Liver (tissue), 9 donors: ENCODE measurements around the gene RNF181. TPM values are rescaled to one million over a fixed set of nuclear protein-coding genes. Genes with fewer than 3 reads are reported as not detected.
A peak's percentile ranks its signal among the peaks of the same experiment; 100 is the strongest.

Experiments
- DNase-seq: peaks from one replicate; pipeline ENCODE4 v3.0.0-alpha.2; 2017; ENCODE audit warnings: low spot score
- H3K27ac ChIP-seq, 2 donors: one replicate each; pipeline ENCODE4 v1.7.0; 2013; ENCODE audit warnings: inconsistent platforms in 2 of 2, low read length in 2 of 2, control low read depth in 1 of 2, low read depth in 1 of 2, mild to moderate bottlenecking in 1 of 2
- H3K27me3 ChIP-seq, 4 donors: one replicate each; pipeline versions ENCODE4 v1.6.1 to v1.7.0; 2013; ENCODE audit warnings: low read length in 3 of 4, inconsistent platforms in 1 of 4, mild to moderate bottlenecking in 1 of 4, moderate library complexity in 1 of 4; ENCODE audit not compliant: control insufficient read depth in 4 of 4, insufficient read depth in 4 of 4
- H3K36me3 ChIP-seq, 4 donors: one replicate each; pipeline versions ENCODE4 v1.6.1 to v1.7.0; 2013; ENCODE audit warnings: low read length in 3 of 4, mild to moderate bottlenecking in 3 of 4, low read depth in 1 of 4, moderate library complexity in 1 of 4; ENCODE audit not compliant: control insufficient read depth in 4 of 4, insufficient read depth in 3 of 4
- H3K4me1 ChIP-seq, 4 donors: one replicate each; pipeline versions ENCODE4 v1.6.1 to v1.7.0; 2013; ENCODE audit warnings: low read length in 3 of 4, mild to moderate bottlenecking in 3 of 4, moderate library complexity in 1 of 4; ENCODE audit not compliant: control insufficient read depth in 4 of 4, insufficient read depth in 4 of 4
- H3K4me3 ChIP-seq, 3 donors: one replicate each; pipeline versions ENCODE4 v1.6.1 to v1.7.0; 2013; ENCODE audit warnings: low read length in 3 of 3, control low read depth in 1 of 3, low read depth in 1 of 3, mild to moderate bottlenecking in 1 of 3
- H3K9ac ChIP-seq, 2 donors: one replicate each; pipeline ENCODE4 v1.7.0; 2013; ENCODE audit warnings: low read length in 2 of 2, mild to moderate bottlenecking in 2 of 2, moderate library complexity in 2 of 2, control low read depth in 1 of 2, low read depth in 1 of 2
- H3K9me3 ChIP-seq, 4 donors: one replicate each; pipeline versions ENCODE4 v1.6.1 to v1.7.0; 2013; ENCODE audit warnings: low read length in 3 of 4; ENCODE audit not compliant: control insufficient read depth in 4 of 4
- ATF3 ChIP-seq: IDR thresholded peaks from 2 replicates; pipeline ENCODE4 v1.6.1; 2016; ENCODE audit warnings: antibody characterized with exemption
- CTCF ChIP-seq: fragments of 150-350 bp; IDR thresholded peaks from 2 replicates; pipeline ENCODE4 v1.5.1; 2017; ENCODE audit warnings: improper control_type of control experiment, low read depth, low read length; ENCODE audit not compliant: missing input control
- EGR1 ChIP-seq, 2 donors: IDR thresholded peaks; 2 replicates each; pipeline ENCODE4 v1.6.1; 2016 to 2018; ENCODE audit warnings: antibody characterized with exemption in 2 of 2, low read depth in 2 of 2
- GABPA ChIP-seq, 2 donors: IDR thresholded peaks in 1 of 2; conservative IDR thresholded peaks in 1 of 2; 2 replicates each; pipeline ENCODE4 v1.6.1; 2016; ENCODE audit warnings: antibody characterized with exemption in 2 of 2, mild to moderate bottlenecking in 1 of 2, moderate library complexity in 1 of 2
- HNF4A ChIP-seq, 2 donors: conservative IDR thresholded peaks; 2 replicates each; pipeline ENCODE4 v1.6.1; 2016; ENCODE audit warnings: antibody characterized with exemption in 2 of 2, mild to moderate bottlenecking in 2 of 2
- HNF4G ChIP-seq: IDR thresholded peaks from 2 replicates; pipeline ENCODE4 v1.6.1; 2016; ENCODE audit warnings: antibody characterized with exemption
- JUND ChIP-seq, 2 donors: IDR thresholded peaks; 2 replicates each; pipeline ENCODE4 v1.6.1; 2016; ENCODE audit warnings: antibody characterized with exemption in 2 of 2
- MAX ChIP-seq: IDR thresholded peaks from 2 replicates; pipeline ENCODE4 v1.6.1; 2016; ENCODE audit warnings: antibody characterized with exemption
- RAD21 ChIP-seq, 2 donors: IDR thresholded peaks; 2 replicates each; pipeline ENCODE4 v1.6.1; 2016; ENCODE audit warnings: antibody characterized with exemption in 2 of 2, mild to moderate bottlenecking in 2 of 2
- REST ChIP-seq: IDR thresholded peaks from 2 replicates; pipeline ENCODE4 v1.6.1; 2016; ENCODE audit warnings: antibody characterized with exemption, mild to moderate bottlenecking
- RXRA ChIP-seq, 2 donors: IDR thresholded peaks; 2 replicates each; pipeline ENCODE4 v1.6.1; 2017 to 2018; ENCODE audit warnings: antibody characterized with exemption in 2 of 2, mild to moderate bottlenecking in 1 of 2
- SP1 ChIP-seq: IDR thresholded peaks from 2 replicates; pipeline ENCODE4 v1.6.1; 2018; ENCODE audit warnings: antibody characterized with exemption, mild to moderate bottlenecking
- TAF1 ChIP-seq: conservative IDR thresholded peaks from 2 replicates; pipeline ENCODE4 v1.6.1; 2016; ENCODE audit warnings: antibody characterized with exemption, mild to moderate bottlenecking
- WGBS: extraction: QIAGEN DNeasy Blood & Tissue Kit; methylation state at CpG from one replicate; pipeline ENCODE4 v1.1.7; 2013; 5-methylcytosine and 5-hydroxymethylcytosine counted together
- polyA plus RNA-seq, 2 donors: library from polyadenylated mRNA; stranded (reverse) in 1 of 2; unstranded in 1 of 2; fragments of 200-250 nt in 1 of 2; fragments of >200 nt in 1 of 2; fragmentation: Nextera tagmentation in 1 of 2; extraction: Ambion mirVana in 1 of 2; gene quantifications; one replicate each; pipeline versions ENCODE4 v1.2.1 to v1.2.3, GENCODE V29; 2013 to 2015
- total RNA-seq, 2 donors: library from RNA; depleted of rRNA; stranded (reverse); fragments of >200 nt; gene quantifications; one replicate each; pipeline ENCODE4 v1.2.3, GENCODE V29; 2014
- donor health status: healthy.
- donor health status: healthy.
- donor health status: healthy.
- donor health status: healthy.
- donor health status: healthy.

RNF181 gene
- total and polyA plus RNA-seq, 4 donors: 101 to 195 (median 114) TPM

GRCh38 chr2:85601771-85602475 is 6.4 kb downstream of the RNF181 start:
- peak overlapping the region; percentile 77 to 88 (median 82) for H3K4me3 ChIP-seq
- no peak for DNase-seq
- peak overlapping the region; percentile 78 to 80 for H3K27ac ChIP-seq
- TF ChIP-seq HNF4G (peak; percentile 49), HNF4A (conservative IDR thresholded peaks at IDR 0.05) (peak; percentile 74 to 80), ATF3 (no peak), MAX (no peak), EGR1 (IDR thresholded peaks at IDR 0.05; ENCODE audit: low read depth in 2 of 2) (no peak), TAF1 (no peak), RXRA (IDR thresholded peaks at IDR 0.05) (peak in 1 of 2 donors; percentile 25), CTCF (no peak), REST (no peak), SP1 (peak; percentile 23)
- H3K36me3 ChIP-seq: peaks cover 3 to 16% (median 6%) of the 10 kb centered on the region in 4 donors
- peak overlapping the region; percentile 8 to 67 for H3K9ac ChIP-seq
- no peaks in the 10 kb centered on the region for H3K9me3 ChIP-seq
- no peaks in the 10 kb centered on the region for H3K27me3 ChIP-seq
- H3K4me1 ChIP-seq: peaks cover 13 to 62% (median 52%) of the 10 kb centered on the region in 4 donors
- 4% methylated on average over 36 of the region's 36 CpGs for WGBS

GRCh38 chr2:85602476-85603234 is 7.1 kb downstream of the RNF181 start, which contains the start of gene TMEM150A:
Gene TMEM150A (minus strand): TSS chr2:85602698. CDS start chr2:85601948, 750 bp downstream.
- no peaks in the 10 kb centered on the region for H3K9me3 ChIP-seq
- TF ChIP-seq HNF4G (no peak), MAX (peak; percentile 49), EGR1 (IDR thresholded peaks at IDR 0.05; ENCODE audit: low read depth in 2 of 2) (peak in 1 of 2 donors; percentile 66), JUND (IDR thresholded peaks at IDR 0.05) (no peak), GABPA (IDR thresholded peaks at IDR 0.05 in 1 of 2, conservative IDR thresholded peaks at IDR 0.05 in 1 of 2) (no peak), RAD21 (IDR thresholded peaks at IDR 0.05) (peak in 1 of 2 donors; percentile 17), REST (peak; percentile 10), CTCF (peak; percentile 26)
- H3K36me3 ChIP-seq: peaks cover 0 to 12% (median 6%) of the 10 kb centered on the region in 4 donors
- peak within 1 kb of the TSS; percentile 78 to 80 for H3K27ac ChIP-seq
- peak; percentile 83 for DNase-seq
- H3K9ac ChIP-seq: peak within 1 kb of the TSS; percentile 67 to 83
- H3K4me3 ChIP-seq: peak within 1 kb of the TSS; percentile 88 to 95 (median 95)
- H3K27me3 ChIP-seq: no peaks in the 10 kb centered on the region
- under 1% methylated on average over 73 of the region's 73 CpGs for WGBS
- H3K4me1 ChIP-seq: peaks cover 9 to 58% (median 47%) of the 10 kb centered on the region in 4 donors
